Measurements from ENCODE around the gene EPDR1. TPM values are rescaled to one million over a fixed set of nuclear protein-coding genes. Genes with fewer than 3 reads are reported as not detected.

The EPDR1 gene
- total and polyA plus RNA-seq, 2 experiments from 2014 or later = 4.4 to 13.8 TPM

GRCh38 chr7:37990337-37990736, 69.9 kb downstream of the EPDR1 start (continued):
- TF ChIP-seq, protein P1, sequence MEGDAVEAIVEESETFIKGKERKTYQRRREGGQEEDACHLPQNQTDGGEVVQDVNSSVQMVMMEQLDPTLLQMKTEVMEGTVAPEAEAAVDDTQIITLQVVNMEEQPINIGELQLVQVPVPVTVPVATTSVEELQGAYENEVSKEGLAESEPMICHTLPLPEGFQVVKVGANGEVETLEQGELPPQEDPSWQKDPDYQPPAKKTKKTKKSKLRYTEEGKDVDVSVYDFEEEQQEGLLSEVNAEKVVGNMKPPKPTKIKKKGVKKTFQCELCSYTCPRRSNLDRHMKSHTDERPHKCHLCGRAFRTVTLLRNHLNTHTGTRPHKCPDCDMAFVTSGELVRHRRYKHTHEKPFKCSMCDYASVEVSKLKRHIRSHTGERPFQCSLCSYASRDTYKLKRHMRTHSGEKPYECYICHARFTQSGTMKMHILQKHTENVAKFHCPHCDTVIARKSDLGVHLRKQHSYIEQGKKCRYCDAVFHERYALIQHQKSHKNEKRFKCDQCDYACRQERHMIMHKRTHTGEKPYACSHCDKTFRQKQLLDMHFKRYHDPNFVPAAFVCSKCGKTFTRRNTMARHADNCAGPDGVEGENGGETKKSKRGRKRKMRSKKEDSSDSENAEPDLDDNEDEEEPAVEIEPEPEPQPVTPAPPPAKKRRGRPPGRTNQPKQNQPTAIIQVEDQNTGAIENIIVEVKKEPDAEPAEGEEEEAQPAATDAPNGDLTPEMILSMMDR (conservative IDR thresholded peaks at IDR 0.05; ENCODE audit: low read depth in 2 of 2) = no peak
- TF ChIP-seq STAT1 (IDR thresholded peaks at IDR 0.05; ENCODE audit: unreplicated experiment) (no peak), EZH2phosphoT487 (IDR thresholded peaks at IDR 0.05; ENCODE audit: unreplicated experiment) (no peak), CREB1 (CRISPR knock-in tag; IDR thresholded peaks at IDR 0.05; ENCODE audit: low read depth) (no peak), JUNB (IDR thresholded peaks at IDR 0.05; ENCODE audit: unreplicated experiment) (no peak), ZNF331 (CRISPR knock-in tag; IDR thresholded peaks at IDR 0.05; ENCODE audit: low read depth) (no peak), ETS1 (IDR thresholded peaks at IDR 0.05) (no peak), POLR2AphosphoS5 (IDR thresholded peaks at IDR 0.05; ENCODE audit: low read depth) (no peak), EZH2 (IDR thresholded peaks at IDR 0.05; ENCODE audit: low read depth, unreplicated experiment) (no peak), NANOG (IDR thresholded peaks at IDR 0.05; ENCODE audit: borderline replicate concordance) (no peak)
- TF ChIP-seq, protein P2, sequence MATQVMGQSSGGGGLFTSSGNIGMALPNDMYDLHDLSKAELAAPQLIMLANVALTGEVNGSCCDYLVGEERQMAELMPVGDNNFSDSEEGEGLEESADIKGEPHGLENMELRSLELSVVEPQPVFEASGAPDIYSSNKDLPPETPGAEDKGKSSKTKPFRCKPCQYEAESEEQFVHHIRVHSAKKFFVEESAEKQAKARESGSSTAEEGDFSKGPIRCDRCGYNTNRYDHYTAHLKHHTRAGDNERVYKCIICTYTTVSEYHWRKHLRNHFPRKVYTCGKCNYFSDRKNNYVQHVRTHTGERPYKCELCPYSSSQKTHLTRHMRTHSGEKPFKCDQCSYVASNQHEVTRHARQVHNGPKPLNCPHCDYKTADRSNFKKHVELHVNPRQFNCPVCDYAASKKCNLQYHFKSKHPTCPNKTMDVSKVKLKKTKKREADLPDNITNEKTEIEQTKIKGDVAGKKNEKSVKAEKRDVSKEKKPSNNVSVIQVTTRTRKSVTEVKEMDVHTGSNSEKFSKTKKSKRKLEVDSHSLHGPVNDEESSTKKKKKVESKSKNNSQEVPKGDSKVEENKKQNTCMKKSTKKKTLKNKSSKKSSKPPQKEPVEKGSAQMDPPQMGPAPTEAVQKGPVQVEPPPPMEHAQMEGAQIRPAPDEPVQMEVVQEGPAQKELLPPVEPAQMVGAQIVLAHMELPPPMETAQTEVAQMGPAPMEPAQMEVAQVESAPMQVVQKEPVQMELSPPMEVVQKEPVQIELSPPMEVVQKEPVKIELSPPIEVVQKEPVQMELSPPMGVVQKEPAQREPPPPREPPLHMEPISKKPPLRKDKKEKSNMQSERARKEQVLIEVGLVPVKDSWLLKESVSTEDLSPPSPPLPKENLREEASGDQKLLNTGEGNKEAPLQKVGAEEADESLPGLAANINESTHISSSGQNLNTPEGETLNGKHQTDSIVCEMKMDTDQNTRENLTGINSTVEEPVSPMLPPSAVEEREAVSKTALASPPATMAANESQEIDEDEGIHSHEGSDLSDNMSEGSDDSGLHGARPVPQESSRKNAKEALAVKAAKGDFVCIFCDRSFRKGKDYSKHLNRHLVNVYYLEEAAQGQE (IDR thresholded peaks at IDR 0.05; ENCODE audit: unreplicated experiment) = no peak

DNA sequence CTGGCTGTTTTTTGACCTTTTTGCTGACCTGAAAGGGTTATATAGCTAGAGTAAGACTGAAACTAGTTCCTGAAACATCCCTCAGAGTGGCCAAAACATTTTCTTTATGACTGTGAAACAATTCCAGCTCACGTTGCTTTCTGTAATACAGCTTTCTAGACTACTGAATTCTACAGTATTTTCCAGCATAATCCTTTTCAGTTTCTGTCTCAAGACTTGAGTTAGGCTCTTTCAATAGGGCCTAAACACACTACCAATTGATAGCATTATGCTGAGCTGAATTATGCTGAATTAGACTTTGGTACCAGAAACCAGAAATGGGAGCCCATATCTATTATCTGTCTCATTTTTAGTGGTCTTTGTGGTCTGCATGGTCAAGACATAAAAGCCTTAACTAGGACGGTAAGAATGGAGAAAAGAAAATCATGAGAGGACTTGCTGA, 72.6 kb downstream of the EPDR1 start:
- Histone ChIP-seq H3K4me2 (no peak overlapping the region), H4K20me1 (replicated peaks; ENCODE audit: insufficient read depth) (no peaks in the 10 kb centered on the region), H3F3A (replicated peaks; ENCODE audit: low read depth) (no peaks in the 10 kb centered on the region), H2AFZ (no peak overlapping the region), H3K36me3 (ENCODE audit: insufficient read depth) (0 out of 2 replicates have a peak, but pooled peaks cover 4% of the 10 kb centered on the region), H3K9me2 (ENCODE audit: insufficient read depth) (no peaks in the 10 kb centered on the region), H3K27me3 (ENCODE audit: insufficient read depth) (no peaks in the 10 kb centered on the region), H3K4me3 (no peak overlapping the region), H3K79me2 (replicated peaks; ENCODE audit: insufficient read depth) (no peaks in the 10 kb centered on the region), H3K27ac (ENCODE audit: low read depth) (no peak overlapping the region), H3K4me1 (ENCODE audit: insufficient read depth) (no peaks in the 10 kb centered on the region)
- Mint-ChIP-seq H3K27ac (no peak overlapping the region), H3K36me3 (ENCODE audit: low read depth) (no peaks in the 10 kb centered on the region), H3K4me3 (no peak overlapping the region), H3K9me3 (peaks cover 10% of the 10 kb centered on the region), H3K27me3 (ENCODE audit: insufficient read depth, low read depth, poor library complexity) (no peaks in the 10 kb centered on the region), H3K4me1 (no peaks in the 10 kb centered on the region)
- ATAC-seq (no peak), DNase-seq (ENCODE audit: low spot score) (no peak)
- TF ChIP-seq STAT1 (IDR thresholded peaks at IDR 0.05; ENCODE audit: unreplicated experiment) (no peak), CREB1 (CRISPR knock-in tag; IDR thresholded peaks at IDR 0.05; ENCODE audit: low read depth) (no peak), JUNB (IDR thresholded peaks at IDR 0.05; ENCODE audit: unreplicated experiment) (no peak), ETS1 (IDR thresholded peaks at IDR 0.05) (no peak)
- TF ChIP-seq, protein P1 (conservative IDR thresholded peaks at IDR 0.05; ENCODE audit: low read depth in 2 of 2) = no peak
